C4-2B (cell line): ENCODE data around the gene SPTLC3.

Source experiments
- H3K27ac ChIP-seq: fragments of 450-650 bp; 2 replicates; pipeline ENCODE4 v1.5.1; 2017
- CTCF ChIP-seq: fragments of 450-650 bp; conservative IDR thresholded peaks from 2 replicates; pipeline ENCODE4 v1.5.1; 2017; ENCODE audit warnings: mild to moderate bottlenecking
- ZFX ChIP-seq: fragments of 450-650 bp; IDR thresholded peaks from 2 replicates; pipeline ENCODE4 v1.6.1; 2017

SPTLC3 gene

GRCh38 chr20:13187899-13188298, 179.1 kb downstream of the SPTLC3 start:
- no peak overlapping the region for H3K27ac ChIP-seq

GRCh38 chr20:13199279-13199678, 190.5 kb downstream of the SPTLC3 start:
- TF ChIP-seq CTCF (no peak), ZFX (no peak)
- no peak overlapping the region for H3K27ac ChIP-seq

More at GRCh38 chr20:13187899-13188298, 179.1 kb downstream of the SPTLC3 start:
- TF ChIP-seq CTCF (no peak), ZFX (no peak)

GRCh38 chr20:13200767-13201500, 192.2 kb downstream of the SPTLC3 start:
- TF ChIP-seq CTCF (no peak), ZFX (no peak)
- no peak overlapping the region for H3K27ac ChIP-seq

- TF ChIP-seq ZFX (no peak), CTCF (no peak)
- H3K27ac ChIP-seq, result no peak overlapping the region
These were observed 193.8 kb downstream of the SPTLC3 start for GRCh38 chr20:13202565-13202964.

GRCh38 chr20:13205425-13205824, 196.7 kb downstream of the SPTLC3 start:
- H3K27ac ChIP-seq, result no peak overlapping the region
- TF ChIP-seq CTCF (no peak), ZFX (no peak)

- H3K27ac ChIP-seq, result no peak overlapping the region
- no peak for TF ChIP-seq ZFX
- TF ChIP-seq CTCF, result no peak
These were observed 197.2 kb downstream of the SPTLC3 start for GRCh38 chr20:13205848-13206434.

- no peak overlapping the region for H3K27ac ChIP-seq
- TF ChIP-seq CTCF, result no peak
- TF ChIP-seq ZFX, result no peak
These were observed 198.2 kb downstream of the SPTLC3 start for GRCh38 chr20:13207016-13207415.
